ENCODE results near the gene SEPTIN1.

DNA sequence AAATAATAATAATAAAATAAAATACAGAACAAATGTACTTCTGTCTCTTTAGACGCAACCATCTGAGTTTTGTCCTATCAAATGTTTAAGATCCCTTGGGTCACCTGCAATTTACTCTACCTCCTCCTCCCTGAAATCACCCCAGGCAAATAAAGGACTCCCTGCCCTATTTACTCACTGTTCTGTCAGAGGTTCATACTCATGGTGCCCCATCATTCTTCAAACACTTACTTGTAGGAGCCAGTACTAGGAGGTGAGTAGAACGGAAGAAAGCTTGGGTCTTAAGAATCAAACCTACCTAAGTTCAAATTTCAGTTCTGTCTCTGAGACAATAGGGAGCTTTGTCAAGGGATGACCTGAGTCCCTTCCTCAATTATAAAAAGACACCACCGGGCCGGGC is 15.8 kb downstream of the SEPTIN1 start:
- TF ChIP-seq, protein P1, sequence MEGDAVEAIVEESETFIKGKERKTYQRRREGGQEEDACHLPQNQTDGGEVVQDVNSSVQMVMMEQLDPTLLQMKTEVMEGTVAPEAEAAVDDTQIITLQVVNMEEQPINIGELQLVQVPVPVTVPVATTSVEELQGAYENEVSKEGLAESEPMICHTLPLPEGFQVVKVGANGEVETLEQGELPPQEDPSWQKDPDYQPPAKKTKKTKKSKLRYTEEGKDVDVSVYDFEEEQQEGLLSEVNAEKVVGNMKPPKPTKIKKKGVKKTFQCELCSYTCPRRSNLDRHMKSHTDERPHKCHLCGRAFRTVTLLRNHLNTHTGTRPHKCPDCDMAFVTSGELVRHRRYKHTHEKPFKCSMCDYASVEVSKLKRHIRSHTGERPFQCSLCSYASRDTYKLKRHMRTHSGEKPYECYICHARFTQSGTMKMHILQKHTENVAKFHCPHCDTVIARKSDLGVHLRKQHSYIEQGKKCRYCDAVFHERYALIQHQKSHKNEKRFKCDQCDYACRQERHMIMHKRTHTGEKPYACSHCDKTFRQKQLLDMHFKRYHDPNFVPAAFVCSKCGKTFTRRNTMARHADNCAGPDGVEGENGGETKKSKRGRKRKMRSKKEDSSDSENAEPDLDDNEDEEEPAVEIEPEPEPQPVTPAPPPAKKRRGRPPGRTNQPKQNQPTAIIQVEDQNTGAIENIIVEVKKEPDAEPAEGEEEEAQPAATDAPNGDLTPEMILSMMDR (conservative IDR thresholded peaks at IDR 0.05; ENCODE audit: low read length): no peak
- TF ChIP-seq EZH2phosphoT487 (IDR thresholded peaks at IDR 0.05; ENCODE audit: borderline replicate concordance, low read depth, low read length): no peak

Data from OCI-LY7 (cell line).